ENCODE measurements around the gene ACD.

GRCh38 chr16:67648764-67649407 is 11.2 kb downstream of the ACD start:
- TF ChIP-seq CTCF (conservative IDR thresholded peaks at IDR 0.05) = no peak
- TF ChIP-seq EZH2 (IDR thresholded peaks at IDR 0.05; ENCODE audit: low read depth) = no peak

Measured in PC-9 (cell line).